ENCODE measurements around the gene STIM2.

STIM2 gene

GRCh38 chr4:26936284-26937065 is 75.8 kb downstream of the STIM2 start:
- H3K27ac ChIP-seq (ENCODE audit: low read length) = no peak overlapping the region
- no peak overlapping the region for H3K4me2 ChIP-seq (ENCODE audit: insufficient read depth, low read length)
- H3K27me3 ChIP-seq (ENCODE audit: insufficient read depth, low read length, poor library complexity) = no peaks in the 10 kb centered on the region
- TF ChIP-seq, protein P1, sequence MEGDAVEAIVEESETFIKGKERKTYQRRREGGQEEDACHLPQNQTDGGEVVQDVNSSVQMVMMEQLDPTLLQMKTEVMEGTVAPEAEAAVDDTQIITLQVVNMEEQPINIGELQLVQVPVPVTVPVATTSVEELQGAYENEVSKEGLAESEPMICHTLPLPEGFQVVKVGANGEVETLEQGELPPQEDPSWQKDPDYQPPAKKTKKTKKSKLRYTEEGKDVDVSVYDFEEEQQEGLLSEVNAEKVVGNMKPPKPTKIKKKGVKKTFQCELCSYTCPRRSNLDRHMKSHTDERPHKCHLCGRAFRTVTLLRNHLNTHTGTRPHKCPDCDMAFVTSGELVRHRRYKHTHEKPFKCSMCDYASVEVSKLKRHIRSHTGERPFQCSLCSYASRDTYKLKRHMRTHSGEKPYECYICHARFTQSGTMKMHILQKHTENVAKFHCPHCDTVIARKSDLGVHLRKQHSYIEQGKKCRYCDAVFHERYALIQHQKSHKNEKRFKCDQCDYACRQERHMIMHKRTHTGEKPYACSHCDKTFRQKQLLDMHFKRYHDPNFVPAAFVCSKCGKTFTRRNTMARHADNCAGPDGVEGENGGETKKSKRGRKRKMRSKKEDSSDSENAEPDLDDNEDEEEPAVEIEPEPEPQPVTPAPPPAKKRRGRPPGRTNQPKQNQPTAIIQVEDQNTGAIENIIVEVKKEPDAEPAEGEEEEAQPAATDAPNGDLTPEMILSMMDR (IDR thresholded peaks at IDR 0.05; ENCODE audit: borderline replicate concordance, extremely low read depth, low read length, poor library complexity, severe bottlenecking) = no peak
- no peak for TF ChIP-seq EZH2 (IDR thresholded peaks at IDR 0.05; ENCODE audit: borderline replicate concordance, low read depth, low read length, severe bottlenecking)
- H3K4me3 ChIP-seq (ENCODE audit: low read depth in 1 of 2, low read length in 2 of 2) = no peak overlapping the region
- H3K36me3 ChIP-seq (ENCODE audit: insufficient read depth, low read length) = no peaks in the 10 kb centered on the region
- no peak overlapping the region for H3K9ac ChIP-seq (ENCODE audit: low read depth, low read length)
- ATAC-seq (ENCODE audit: insufficient read depth, low read depth) = no peak
- DNase-seq = no peak
- H2AFZ ChIP-seq (ENCODE audit: low read depth, low read length) = no peak overlapping the region
- H3K9me3 ChIP-seq (ENCODE audit: insufficient read depth, low read length, severe bottlenecking) = no peaks in the 10 kb centered on the region
- H4K20me1 ChIP-seq (ENCODE audit: insufficient read depth, low read length) = peaks cover 11% of the 10 kb centered on the region; the same call in 1 of the 2 replicates
- peaks cover 16% of the 10 kb centered on the region for H3K79me2 ChIP-seq (ENCODE audit: insufficient read depth, low read length)
- H3K4me1 ChIP-seq (ENCODE audit: insufficient read depth, low read length) = no peaks in the 10 kb centered on the region

DNA sequence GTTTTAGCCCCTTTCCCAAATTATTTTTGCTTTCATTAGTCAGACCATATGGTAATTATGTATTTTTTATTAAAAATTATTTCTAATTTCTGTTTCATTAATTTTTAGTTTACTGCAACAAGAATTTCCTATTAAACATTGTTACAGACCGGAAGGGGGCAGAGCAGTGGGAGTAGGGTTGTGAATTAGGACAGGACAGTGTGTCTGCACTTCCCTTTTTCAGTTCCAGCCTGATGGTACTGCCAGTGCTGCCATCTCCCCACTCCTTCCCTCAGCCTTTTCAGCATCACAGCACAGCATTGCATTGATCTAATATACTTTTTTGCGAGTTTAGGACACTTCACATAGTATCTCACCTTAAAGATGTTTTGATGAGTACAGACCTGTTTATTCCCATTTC is 76.5 kb downstream of the STIM2 start:
- TF ChIP-seq EZH2 (IDR thresholded peaks at IDR 0.05; ENCODE audit: borderline replicate concordance, low read depth, low read length, severe bottlenecking) = no peak
- TF ChIP-seq, protein P1 (IDR thresholded peaks at IDR 0.05; ENCODE audit: borderline replicate concordance, extremely low read depth, low read length, poor library complexity, severe bottlenecking) = no peak
- Histone ChIP-seq H2AFZ (ENCODE audit: low read depth, low read length) (no peak overlapping the region), H3K4me2 (ENCODE audit: insufficient read depth, low read length) (no peak overlapping the region), H3K4me1 (ENCODE audit: insufficient read depth, low read length) (no peaks in the 10 kb centered on the region), H3K79me2 (ENCODE audit: insufficient read depth, low read length) (peaks cover 18% of the 10 kb centered on the region), H3K9me3 (ENCODE audit: insufficient read depth, low read length, severe bottlenecking) (no peaks in the 10 kb centered on the region), H3K27ac (ENCODE audit: low read length) (no peak overlapping the region), H3K9ac (ENCODE audit: low read depth, low read length) (no peak overlapping the region), H3K4me3 (ENCODE audit: low read depth in 1 of 2, low read length in 2 of 2) (no peak overlapping the region), H4K20me1 (ENCODE audit: insufficient read depth, low read length) (peaks cover 7% of the 10 kb centered on the region; the same call in 1 of the 2 replicates), H3K36me3 (ENCODE audit: insufficient read depth, low read length) (no peaks in the 10 kb centered on the region), H3K27me3 (ENCODE audit: insufficient read depth, low read length, poor library complexity) (no peaks in the 10 kb centered on the region)
- DNase-seq (no peak), ATAC-seq (ENCODE audit: insufficient read depth, low read depth) (no peak)

GRCh38 chr4:26937567-26937966 is 76.9 kb downstream of the STIM2 start:
- H3K36me3 ChIP-seq (ENCODE audit: insufficient read depth, low read length) = no peaks in the 10 kb centered on the region
- H3K9ac ChIP-seq (ENCODE audit: low read depth, low read length) = no peak overlapping the region
- H3K9me3 ChIP-seq (ENCODE audit: insufficient read depth, low read length, severe bottlenecking) = no peaks in the 10 kb centered on the region
- no peak overlapping the region for H3K4me2 ChIP-seq (ENCODE audit: insufficient read depth, low read length)
- no peaks in the 10 kb centered on the region for H3K27me3 ChIP-seq (ENCODE audit: insufficient read depth, low read length, poor library complexity)
- DNase-seq (no peak), ATAC-seq (ENCODE audit: insufficient read depth, low read depth) (no peak)
- no peak overlapping the region for H3K4me3 ChIP-seq (ENCODE audit: low read depth in 1 of 2, low read length in 2 of 2)
- H3K4me1 ChIP-seq (ENCODE audit: insufficient read depth, low read length) = no peaks in the 10 kb centered on the region
- no peak overlapping the region for H3K27ac ChIP-seq (ENCODE audit: low read length)
- H2AFZ ChIP-seq (ENCODE audit: low read depth, low read length) = no peak overlapping the region
- TF ChIP-seq EZH2 (IDR thresholded peaks at IDR 0.05; ENCODE audit: borderline replicate concordance, low read depth, low read length, severe bottlenecking) = no peak
- TF ChIP-seq, protein P1 (IDR thresholded peaks at IDR 0.05; ENCODE audit: borderline replicate concordance, extremely low read depth, low read length, poor library complexity, severe bottlenecking) = no peak
- peaks cover 7% of the 10 kb centered on the region; the same call in 1 of the 2 replicates for H4K20me1 ChIP-seq (ENCODE audit: insufficient read depth, low read length)
- H3K79me2 ChIP-seq (ENCODE audit: insufficient read depth, low read length) = peaks cover 21% of the 10 kb centered on the region

All from DND-41 (cell line).